MCF 10A (cell line): ENCODE results near the gene FEZ2. TPM values are rescaled to one million over a fixed set of nuclear protein-coding genes. Genes with fewer than 3 reads are reported as not detected.

Experiments used
- BruUV-seq: library from RNA; stranded (reverse); fragments of 400-500 nt; replicated peaks from 2 replicates; lab custom pipeline; 2021; lab: Mats Ljungman, UMichigan
- CTCF ChIA-PET: fragments of 300-600 bp; sonication (Branson Sonifier 250); formaldehyde crosslinking; extraction: SDS; loops from one replicate; lab custom pipeline; 2021; ENCODE audit warnings: antibody characterized with exemption, inconsistent platforms; lab: Yijun Ruan, JAX
- POLR2A ChIA-PET: fragments of 300-600, 350-650 bp; sonication (Branson Sonifier 250); formaldehyde crosslinking; extraction: SDS; loops from one replicate; lab custom pipeline; 2020; ENCODE audit warnings: antibody characterized with exemption, inconsistent platforms; lab: Yijun Ruan, JAX
- DNase-seq: peaks from one replicate; pipeline ENCODE4 v3.0.0-alpha.2; 2018; ENCODE audit not compliant: unreplicated experiment
- H3K27ac Mint-ChIP-seq: one replicate; pipeline ENCODE4 v1.8.0; 2022; ENCODE audit warnings: mild to moderate bottlenecking, low read depth, mixed read lengths; ENCODE audit not compliant: unreplicated experiment
- H3K27me3 Mint-ChIP-seq: one replicate; pipeline ENCODE4 v1.8.0; 2022; ENCODE audit warnings: mixed read lengths; ENCODE audit not compliant: insufficient read depth, unreplicated experiment
- H3K36me3 Mint-ChIP-seq: one replicate; pipeline ENCODE4 v1.8.0; 2022; ENCODE audit warnings: mild to moderate bottlenecking, moderate library complexity, mixed read lengths; ENCODE audit not compliant: insufficient read depth, unreplicated experiment
- H3K4me1 Mint-ChIP-seq: one replicate; pipeline ENCODE4 v1.8.0; 2022; ENCODE audit warnings: mixed read lengths; ENCODE audit not compliant: insufficient read depth, unreplicated experiment
- H3K4me3 Mint-ChIP-seq: one replicate; pipeline ENCODE4 v1.8.0; 2022; ENCODE audit warnings: mild to moderate bottlenecking, moderate library complexity, mixed read lengths; ENCODE audit not compliant: unreplicated experiment
- H3K9me3 Mint-ChIP-seq: one replicate; pipeline ENCODE4 v1.8.0; 2022; ENCODE audit warnings: mixed read lengths; ENCODE audit not compliant: unreplicated experiment
- CTCF ChIP-seq: fragments of 200-600 bp; IDR thresholded peaks from one replicate; pipeline ENCODE4 v1.8.0; 2022; ENCODE audit warnings: antibody characterized with exemption, mild to moderate bottlenecking; ENCODE audit not compliant: unreplicated experiment
- intact Hi-C: fragments of 100-400 bp; cut with micrococcal nuclease; formaldehyde crosslinking; loops from 2 replicates; pipeline ENCODE4 v1.14.1; 2022
- total RNA-seq: library from RNA; stranded (reverse); gene quantifications from 2 replicates; pipeline ENCODE4 v1.2.3, GENCODE V29; 2022

FEZ2 gene
- total RNA-seq, 1 experiment from 2014 or later: 31.9 TPM

- Mint-ChIP-seq H3K27ac (no peak overlapping the region), H3K27me3 (no peaks in the 10 kb centered on the region), H3K36me3 (peaks cover 74% of the 10 kb centered on the region), H3K9me3 (no peaks in the 10 kb centered on the region), H3K4me1 (no peaks in the 10 kb centered on the region), H3K4me3 (no peak overlapping the region)
- ChIA-PET CTCF (interaction anchor here (0.5 to 2.9 kb wide), 6 partner anchors 16 to 264 kb away, joined by 3 to 12 read pairs (median 3); no protein-coding TSS in a partner anchor), POLR2A (interaction anchor here (0.9 kb wide), 1 partner anchor 11 kb away, joined by 3 read pairs; no protein-coding TSS in a partner anchor)
- no TSS peak for BruUV-seq
- intact Hi-C loops: no loop called here
- no peak for DNase-seq
- no peak for TF ChIP-seq CTCF
These were observed 69.1 kb downstream of the FEZ2 start for GRCh38 chr2:36528766-36529392.

- Mint-ChIP-seq H3K27ac (no peak overlapping the region), H3K27me3 (no peaks in the 10 kb centered on the region), H3K36me3 (peaks cover 79% of the 10 kb centered on the region), H3K4me1 (no peaks in the 10 kb centered on the region), H3K9me3 (no peaks in the 10 kb centered on the region), H3K4me3 (no peak overlapping the region)
- BruUV-seq: no TSS peak
- ChIA-PET POLR2A (interaction anchor here (0.9 to 1.4 kb wide), 2 partner anchors 8 to 10 kb away, joined by 3 to 5 read pairs; no protein-coding TSS in a partner anchor), CTCF (interaction anchor here (0.6 to 2.9 kb wide), 6 partner anchors 14 to 177 kb away, joined by 3 to 12 read pairs (median 4); no protein-coding TSS in a partner anchor)
- intact Hi-C loops: no loop called here
- TF ChIP-seq CTCF: no peak
- DNase-seq: no peak
These were observed 69.7 kb downstream of the FEZ2 start for GRCh38 chr2:36528274-36528673.

GRCh38 chr2:36526226-36526625 lies 71.7 kb downstream of the FEZ2 start:
- Mint-ChIP-seq H3K27ac (no peak overlapping the region), H3K27me3 (no peaks in the 10 kb centered on the region), H3K4me3 (no peak overlapping the region), H3K36me3 (peaks cover 79% of the 10 kb centered on the region), H3K9me3 (no peaks in the 10 kb centered on the region), H3K4me1 (no peaks in the 10 kb centered on the region)
- intact Hi-C loops: no loop called here
- no peak for DNase-seq
- ChIA-PET CTCF (interaction anchor here (2.9 kb wide), 1 partner anchor 139 kb away, joined by 12 read pairs; no protein-coding TSS in a partner anchor), POLR2A (interaction anchor here (0.7 kb wide), 1 partner anchor 254 kb away, joined by 3 read pairs; no protein-coding TSS in a partner anchor)
- BruUV-seq: no TSS peak
- TF ChIP-seq CTCF: no peak

- BruUV-seq: no TSS peak
- no peaks in the 10 kb centered on the region for H3K27me3 Mint-ChIP-seq
- DNase-seq: no peak
- TF ChIP-seq CTCF: no peak
- ChIA-PET POLR2A (no interaction called here), CTCF (interaction anchor here (0.6 to 2.6 kb wide), 3 partner anchors 18 to 139 kb away, joined by 3 to 11 read pairs (median 3); no protein-coding TSS in a partner anchor)
- no peaks in the 10 kb centered on the region for H3K9me3 Mint-ChIP-seq
- no peaks in the 10 kb centered on the region for H3K4me1 Mint-ChIP-seq
- intact Hi-C loops: no loop called here
- H3K36me3 Mint-ChIP-seq: peaks cover 80% of the 10 kb centered on the region
- no peak overlapping the region for H3K27ac Mint-ChIP-seq
- H3K4me3 Mint-ChIP-seq: no peak overlapping the region
These were observed 72.7 kb downstream of the FEZ2 start for GRCh38 chr2:36525245-36525644.
